Activated naive CD4-positive, alpha-beta T cell (primary cell): ENCODE results near the gene SEMA6A.
A peak's percentile ranks its signal among the peaks of the same experiment; 100 is the strongest.

Experiments used
- DNase-seq, 4 experiments: peaks; one replicate each; lab custom pipeline; 2025; lab: John Stamatoyannopoulos, UW

SEMA6A gene, protein sequence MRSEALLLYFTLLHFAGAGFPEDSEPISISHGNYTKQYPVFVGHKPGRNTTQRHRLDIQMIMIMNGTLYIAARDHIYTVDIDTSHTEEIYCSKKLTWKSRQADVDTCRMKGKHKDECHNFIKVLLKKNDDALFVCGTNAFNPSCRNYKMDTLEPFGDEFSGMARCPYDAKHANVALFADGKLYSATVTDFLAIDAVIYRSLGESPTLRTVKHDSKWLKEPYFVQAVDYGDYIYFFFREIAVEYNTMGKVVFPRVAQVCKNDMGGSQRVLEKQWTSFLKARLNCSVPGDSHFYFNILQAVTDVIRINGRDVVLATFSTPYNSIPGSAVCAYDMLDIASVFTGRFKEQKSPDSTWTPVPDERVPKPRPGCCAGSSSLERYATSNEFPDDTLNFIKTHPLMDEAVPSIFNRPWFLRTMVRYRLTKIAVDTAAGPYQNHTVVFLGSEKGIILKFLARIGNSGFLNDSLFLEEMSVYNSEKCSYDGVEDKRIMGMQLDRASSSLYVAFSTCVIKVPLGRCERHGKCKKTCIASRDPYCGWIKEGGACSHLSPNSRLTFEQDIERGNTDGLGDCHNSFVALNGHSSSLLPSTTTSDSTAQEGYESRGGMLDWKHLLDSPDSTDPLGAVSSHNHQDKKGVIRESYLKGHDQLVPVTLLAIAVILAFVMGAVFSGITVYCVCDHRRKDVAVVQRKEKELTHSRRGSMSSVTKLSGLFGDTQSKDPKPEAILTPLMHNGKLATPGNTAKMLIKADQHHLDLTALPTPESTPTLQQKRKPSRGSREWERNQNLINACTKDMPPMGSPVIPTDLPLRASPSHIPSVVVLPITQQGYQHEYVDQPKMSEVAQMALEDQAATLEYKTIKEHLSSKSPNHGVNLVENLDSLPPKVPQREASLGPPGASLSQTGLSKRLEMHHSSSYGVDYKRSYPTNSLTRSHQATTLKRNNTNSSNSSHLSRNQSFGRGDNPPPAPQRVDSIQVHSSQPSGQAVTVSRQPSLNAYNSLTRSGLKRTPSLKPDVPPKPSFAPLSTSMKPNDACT

DNA sequence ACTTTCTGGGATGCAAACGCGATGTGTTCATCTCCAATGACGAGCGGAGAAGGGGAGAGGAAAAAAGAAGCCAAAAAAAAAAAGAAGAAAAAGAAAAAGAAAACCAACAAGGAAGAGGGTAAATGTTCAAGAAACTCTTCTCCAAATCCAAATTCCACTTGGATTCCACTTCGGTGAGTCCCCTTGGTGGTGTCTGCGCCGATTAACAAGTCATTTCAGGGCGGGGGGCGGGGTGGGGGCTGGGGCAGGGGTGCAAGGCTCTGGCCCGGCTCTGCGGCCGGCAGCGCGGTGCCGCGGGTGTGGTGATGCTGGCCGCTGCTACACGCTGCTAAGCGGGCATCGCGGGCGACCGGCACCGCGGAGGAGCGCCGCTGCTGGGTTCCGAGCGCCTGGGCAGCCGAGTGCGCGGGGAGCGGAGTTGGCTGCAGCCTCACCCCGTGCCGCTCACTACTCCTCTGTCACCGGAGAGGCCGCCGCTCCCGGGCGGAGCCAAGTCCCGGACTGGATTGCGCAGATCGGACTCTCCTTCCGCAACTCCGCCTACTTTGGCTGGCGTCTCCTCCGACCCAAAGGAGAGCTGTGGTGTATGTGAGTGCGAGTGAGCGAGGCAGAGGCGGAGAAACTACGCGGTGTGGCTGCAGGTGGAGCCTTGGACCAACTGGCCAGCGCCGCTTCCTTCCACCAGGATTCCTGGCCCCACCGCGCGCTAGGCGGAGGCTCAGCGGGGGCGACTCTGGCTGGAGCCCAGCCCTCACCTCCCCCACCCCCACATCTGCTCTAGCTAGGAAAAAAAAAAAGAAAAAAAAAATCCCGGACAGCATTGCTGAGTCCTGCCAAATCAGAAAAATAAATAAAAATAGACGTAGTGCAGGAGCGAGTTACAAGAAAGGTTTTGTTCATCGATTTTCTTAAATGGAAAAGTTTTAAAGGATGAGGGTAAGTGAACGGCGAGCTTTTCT is at the start of gene SEMA6A:
Gene SEMA6A, minus strand, starts transcription at position 457 of the 959 bp plus-strand sequence. CDS start 69,879 bp downstream, outside the sequence.
- DNase-seq, result peak in 1 of 4 experiments; percentile 4

DNA sequence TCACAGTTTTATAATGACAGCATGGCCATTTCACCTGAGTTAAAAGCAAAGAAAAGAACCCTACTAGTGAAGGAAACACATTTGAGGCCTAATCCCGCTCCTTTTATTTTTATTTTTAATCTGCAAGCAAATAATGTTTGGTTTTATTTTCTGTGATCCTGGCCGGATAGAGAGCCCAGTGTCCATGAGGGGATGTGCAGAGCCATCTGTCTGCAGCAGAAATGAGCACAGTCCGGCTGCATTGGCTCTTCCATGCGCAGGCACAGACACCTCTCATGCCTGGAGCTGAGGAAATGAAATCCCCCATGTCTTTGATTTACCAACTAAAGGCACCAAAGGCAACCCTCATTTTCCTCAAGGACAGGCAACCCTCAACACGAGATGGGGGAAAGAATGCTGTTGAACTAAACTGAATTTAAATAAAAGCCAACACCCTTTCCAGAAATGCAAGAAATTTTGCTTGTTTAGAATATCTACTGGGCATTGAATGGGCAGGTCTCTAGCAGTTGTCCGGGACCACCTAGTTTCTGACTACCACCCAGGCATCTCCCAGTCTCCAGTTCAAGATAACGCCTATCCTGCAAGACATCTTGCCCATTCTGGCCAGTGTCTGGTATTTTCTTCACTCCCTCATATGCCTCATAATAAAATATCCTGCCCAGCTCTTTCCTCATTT is 47.9 kb upstream of the SEMA6A start:
- no peak for DNase-seq

GRCh38 chr5:116621599-116621998 is 47.0 kb upstream of the SEMA6A start:
- DNase-seq, result no peak

DNA sequence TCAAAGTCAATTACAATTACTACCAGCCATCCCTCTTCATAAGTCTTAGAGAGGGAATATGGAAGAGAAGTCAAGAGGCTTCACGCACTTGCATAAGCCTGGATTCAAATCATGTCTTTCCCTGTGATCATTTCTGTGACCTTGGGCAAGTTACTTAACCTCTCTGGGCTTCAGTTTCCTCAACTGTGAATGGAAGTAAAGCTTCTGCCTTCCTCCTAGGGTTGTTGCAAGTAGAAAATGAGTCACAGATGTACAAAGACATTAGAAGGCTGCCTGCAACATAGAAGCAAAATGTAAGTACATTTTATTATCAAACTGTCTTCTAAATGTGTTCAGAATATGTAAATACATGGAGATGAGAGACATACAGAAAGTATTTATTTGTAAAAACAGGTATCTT is 42.3 kb upstream of the SEMA6A start:
- no peak for DNase-seq

- no peak for DNase-seq
Observed at GRCh38 chr5:116614603-116614920, 39.9 kb upstream of the SEMA6A start.

GRCh38 chr5:116613445-116613844 is 38.8 kb upstream of the SEMA6A start:
- DNase-seq, result no peak

- no peak for DNase-seq
Observed at GRCh38 chr5:116612431-116612830, 37.8 kb upstream of the SEMA6A start.

GRCh38 chr5:116605310-116606070 is 30.9 kb upstream of the SEMA6A start:
- DNase-seq, result no peak

DNA sequence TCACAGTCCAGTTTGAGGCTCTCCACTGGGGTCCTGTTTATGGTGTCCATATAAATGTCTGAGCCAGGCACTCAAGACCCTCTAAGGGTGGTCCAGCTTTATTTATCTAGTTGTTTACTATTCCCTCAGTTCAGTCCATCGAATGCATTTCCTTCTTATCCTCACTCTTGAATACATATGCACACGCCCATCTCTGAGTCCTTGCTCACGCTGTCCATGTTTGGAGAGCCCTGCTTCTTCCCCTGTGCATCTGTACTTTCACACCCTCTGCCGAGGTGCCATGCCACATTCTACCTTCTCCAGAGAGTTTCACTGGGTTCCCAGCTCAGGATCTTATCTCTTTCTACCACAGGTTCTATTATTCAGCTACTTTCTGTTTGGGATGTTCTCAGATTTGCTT is 30.2 kb upstream of the SEMA6A start:
- no peak for DNase-seq

DNA sequence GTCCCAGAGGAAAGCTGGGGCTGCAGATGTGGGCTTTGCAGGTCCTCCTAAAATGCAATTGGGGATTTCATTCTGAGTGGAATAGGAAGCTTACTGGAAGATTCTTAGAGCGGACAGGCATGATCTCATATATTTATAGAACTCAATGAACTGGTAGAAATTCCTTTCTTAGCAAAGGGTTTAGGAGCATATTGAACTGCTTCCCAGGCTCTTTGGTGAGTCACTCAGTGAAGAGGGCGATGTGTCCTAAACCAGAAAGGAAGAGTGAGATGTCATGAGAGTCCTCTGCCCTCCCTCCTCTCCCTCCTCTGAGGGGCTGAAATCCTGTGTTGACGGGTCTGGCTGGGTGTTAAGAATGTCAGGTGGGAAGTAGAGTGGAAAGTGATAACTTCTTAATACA is 26.3 kb upstream of the SEMA6A start:
- DNase-seq, result no peak

- DNase-seq, result no peak
Observed at GRCh38 chr5:116598911-116599310, 24.3 kb upstream of the SEMA6A start.

- no peak for DNase-seq
Observed at GRCh38 chr5:116595498-116595897, 20.9 kb upstream of the SEMA6A start.

- no peak for DNase-seq
Observed at GRCh38 chr5:116593340-116593739, 18.7 kb upstream of the SEMA6A start.

GRCh38 chr5:116585227-116585626 is 10.6 kb upstream of the SEMA6A start:
- no peak for DNase-seq

DNA sequence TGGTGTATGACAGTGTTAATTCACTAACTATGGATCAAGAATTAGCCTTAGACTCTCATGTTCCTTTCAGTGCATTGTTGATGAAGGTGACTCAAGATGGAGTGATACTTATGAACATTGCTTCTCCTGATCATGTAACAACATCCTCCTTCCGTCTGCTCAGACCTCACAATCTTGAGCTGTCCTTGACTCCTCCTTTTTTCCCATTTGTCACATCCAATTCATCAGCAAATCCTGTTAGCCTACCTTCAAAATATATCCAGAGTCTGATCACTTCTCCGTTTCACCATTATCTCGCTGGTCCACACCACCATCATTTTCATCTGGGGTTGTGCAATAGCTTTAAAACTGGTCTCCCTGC is 9.2 kb upstream of the SEMA6A start:
- DNase-seq, result no peak

DNA sequence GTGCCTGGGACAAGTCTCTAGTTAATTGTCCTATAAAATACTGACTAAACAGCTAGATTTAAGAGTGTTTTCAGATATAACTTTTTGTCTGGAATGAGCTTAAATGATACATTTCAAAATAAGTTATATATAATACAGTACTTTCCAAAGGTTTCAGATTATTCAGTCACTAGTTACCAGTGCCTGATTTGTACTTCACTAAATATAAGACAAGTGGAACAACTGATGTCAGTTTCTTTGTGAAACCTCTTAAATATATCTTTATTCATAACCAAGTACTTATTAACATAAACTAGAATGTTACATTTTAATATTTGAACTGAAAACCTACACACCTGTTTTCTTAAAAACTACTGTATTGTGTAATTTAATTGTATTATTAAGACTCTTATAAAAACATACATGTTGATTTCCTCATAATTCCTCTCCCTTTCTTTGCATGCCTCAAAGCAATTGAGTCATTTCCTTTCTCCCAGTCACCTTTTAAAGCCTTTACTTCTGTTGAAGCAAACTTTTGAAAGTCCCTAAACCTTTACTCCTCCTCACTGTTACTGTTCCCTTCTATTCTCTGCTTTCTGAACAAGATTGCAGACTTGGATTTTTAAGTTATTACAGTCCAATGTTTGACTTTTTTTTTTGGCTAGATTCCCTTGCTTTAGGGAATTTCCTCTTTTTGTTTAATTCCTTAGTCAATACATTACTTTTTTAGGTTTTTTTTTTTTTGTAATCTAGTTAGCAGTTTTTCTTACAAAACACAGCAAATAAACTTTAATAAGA is 8.7 kb upstream of the SEMA6A start:
- DNase-seq, result no peak

DNA sequence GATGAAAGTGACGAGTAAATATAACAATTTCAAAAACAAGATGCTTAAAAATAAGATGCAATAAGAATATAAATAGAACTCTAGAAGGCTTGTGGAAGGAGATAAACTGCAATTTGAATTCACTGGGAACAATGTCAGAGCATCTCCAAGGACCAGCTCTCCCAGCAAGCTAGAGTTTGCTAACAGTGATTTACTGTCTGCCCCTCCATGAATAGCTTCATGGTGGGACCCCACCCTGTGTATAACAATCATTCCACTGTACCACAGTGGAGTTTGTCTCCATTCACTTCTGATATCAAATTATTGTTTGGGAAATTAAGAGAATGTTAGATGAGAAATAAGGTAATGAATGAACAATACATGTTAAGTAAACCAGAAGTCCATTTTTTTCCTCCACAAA is 7.3 kb upstream of the SEMA6A start:
- no peak for DNase-seq

DNA sequence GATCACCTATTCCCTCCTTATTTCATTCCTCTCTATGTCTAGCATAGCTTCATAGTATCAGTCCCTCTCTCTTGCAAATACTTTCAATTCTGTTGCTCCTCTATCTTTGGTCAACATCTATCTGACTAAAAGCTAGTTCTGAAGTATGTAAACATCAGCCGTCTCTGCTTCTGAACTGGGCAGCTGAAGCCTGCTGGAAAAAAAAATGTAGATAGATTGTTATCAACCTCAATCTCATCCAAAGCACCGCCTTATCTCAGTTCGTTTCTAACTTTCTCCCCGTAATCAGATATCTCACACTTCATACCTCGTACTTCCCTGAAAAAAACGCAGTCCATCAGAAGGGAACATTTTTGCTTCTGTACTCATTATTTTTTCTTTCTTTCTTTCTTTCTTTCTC is 4.5 kb upstream of the SEMA6A start:
- DNase-seq, result no peak

GRCh38 chr5:116578676-116579075 is 4.1 kb upstream of the SEMA6A start:
- DNase-seq, result no peak
